ENCODE results near the gene ZNF445. TPM values are rescaled to one million over a fixed set of nuclear protein-coding genes. Genes with fewer than 3 reads are reported as not detected.

ZNF445 gene
- total and polyA plus RNA-seq, 10 donors = 1.2 to 29.0 (median 16.9) TPM

GRCh38 chr3:44444896-44445691, 32.4 kb downstream of the ZNF445 start:
- no peak overlapping the region for H3K4me3 ChIP-seq
- no peak for TF ChIP-seq POLR2AphosphoS5 (IDR thresholded peaks at IDR 0.05)
- no peak for TF ChIP-seq POLR2A (IDR thresholded peaks at IDR 0.05)
- TF ChIP-seq CTCF (IDR thresholded peaks at IDR 0.05 in 8 of 11, conservative IDR thresholded peaks at IDR 0.05 in 3 of 11) = no peak
- no peaks in the 10 kb centered on the region for H3K27me3 ChIP-seq (replicated peaks in 1 of 7)
- H3K27ac ChIP-seq = no peak overlapping the region
- 94 to 97% (median 96%) methylated on average over 7 of the region's 7 CpGs for WGBS, 5 donors
- intact Hi-C loops (cut with DNase I; ENCODE audit: low total_unique reads) = no loop called here
- DNase-seq = no peak
- peaks cover 0 to 78% (median 52%) of the 10 kb centered on the region in 6 donors for H3K36me3 ChIP-seq
- H3K9me3 ChIP-seq = peaks cover 0 to 19% (median 2%) of the 10 kb centered on the region in 8 donors
- H3K4me1 ChIP-seq = peaks cover 0 to 23% (median 11%) of the 10 kb centered on the region in 6 donors

DNA sequence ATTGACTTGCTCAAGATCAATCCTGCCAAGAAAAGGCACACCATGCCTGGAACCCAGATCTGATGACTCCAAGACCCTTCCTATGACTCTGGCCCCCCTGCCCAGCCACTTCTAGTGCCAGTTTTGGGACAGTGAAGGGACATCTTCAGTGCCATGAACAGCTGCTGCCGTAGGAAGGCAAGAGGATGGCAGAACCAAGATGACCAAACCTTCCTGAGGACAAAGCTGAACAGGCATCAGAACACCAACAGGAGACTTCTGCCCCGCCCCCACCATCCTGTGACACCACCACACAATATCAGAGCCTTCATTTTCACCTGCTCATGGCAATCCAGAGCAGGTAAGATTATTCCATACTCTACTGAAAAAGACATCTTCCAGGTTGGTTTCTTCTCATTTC, 33.0 kb downstream of the ZNF445 start:
- Histone ChIP-seq H3K4me3 (no peak overlapping the region), H3K27ac (no peak overlapping the region), H3K4me1 (peaks cover under 1 to 30% (median 17%) of the 10 kb centered on the region in 6 donors), H3K36me3 (peaks cover 0 to 71% (median 45%) of the 10 kb centered on the region in 6 donors), H3K9me3 (peaks cover 0 to 19% (median 2%) of the 10 kb centered on the region in 8 donors), H3K27me3 (replicated peaks in 1 of 7) (no peaks in the 10 kb centered on the region)
- intact Hi-C loops (cut with DNase I; ENCODE audit: low total_unique reads) = no loop called here
- WGBS, 5 donors = 90 to 100% (median 95%) methylated on average over 2 of the region's 2 CpGs
- DNase-seq = no peak
- TF ChIP-seq POLR2A (IDR thresholded peaks at IDR 0.05) (no peak), CTCF (IDR thresholded peaks at IDR 0.05 in 8 of 11, conservative IDR thresholded peaks at IDR 0.05 in 3 of 11) (no peak), POLR2AphosphoS5 (IDR thresholded peaks at IDR 0.05) (no peak)

DNA sequence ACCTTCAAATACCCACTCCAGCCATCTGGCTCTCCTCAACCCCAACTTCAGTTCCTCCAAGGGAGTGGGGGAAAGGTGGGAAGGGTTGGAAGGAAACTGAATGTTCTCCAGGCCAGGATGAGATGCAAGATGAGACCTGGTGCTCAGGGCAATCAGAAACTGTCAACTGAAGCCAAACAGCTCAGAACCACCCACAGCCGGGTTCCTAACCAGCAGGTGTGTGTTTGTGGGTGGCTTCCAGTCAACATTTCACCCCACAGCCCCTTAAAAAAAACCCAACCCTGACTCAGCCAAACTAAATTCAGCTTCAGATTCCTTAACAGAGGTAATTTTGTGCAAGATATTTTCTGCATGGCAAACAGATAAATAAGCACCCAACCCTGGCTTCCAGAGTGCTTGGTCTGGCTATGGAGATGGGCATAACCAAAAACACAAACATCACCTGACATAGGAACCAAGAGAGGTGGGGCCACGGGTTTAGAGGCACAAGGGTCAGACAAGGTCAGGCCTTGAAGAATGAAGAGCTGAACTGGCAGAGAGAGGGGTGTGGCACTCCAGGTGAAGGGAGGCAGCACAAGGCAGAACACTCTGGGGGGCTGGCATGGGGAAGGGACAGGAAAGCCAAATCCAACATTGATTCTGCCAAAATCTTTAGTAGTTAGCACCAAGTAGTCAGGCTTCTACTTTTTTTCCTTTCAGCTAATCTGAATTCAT, 34.7 kb downstream of the ZNF445 start:
- intact Hi-C loops (cut with DNase I; ENCODE audit: low total_unique reads) = no loop called here
- Histone ChIP-seq H3K4me3 (no peak overlapping the region), H3K36me3 (peaks cover 0 to 54% (median 28%) of the 10 kb centered on the region in 6 donors), H3K27me3 (replicated peaks in 1 of 7) (no peaks in the 10 kb centered on the region), H3K27ac (peak overlapping the region in 4 of 8 donors; percentile 88 to 97 (median 96)), H3K4me1 (peaks cover 6 to 44% (median 23%) of the 10 kb centered on the region in 6 donors), H3K9me3 (peaks cover 0 to 10% (median 2%) of the 10 kb centered on the region in 8 donors)
- 48 to 59% (median 50%) methylated on average over 2 of the region's 2 CpGs for WGBS, 5 donors
- TF ChIP-seq POLR2A (IDR thresholded peaks at IDR 0.05) (no peak), CTCF (IDR thresholded peaks at IDR 0.05 in 8 of 11, conservative IDR thresholded peaks at IDR 0.05 in 3 of 11) (no peak), POLR2AphosphoS5 (IDR thresholded peaks at IDR 0.05) (no peak)
- DNase-seq = no peak
